A549 (cell line): ENCODE results near the gene MEGF6. TPM values are rescaled to one million over a fixed set of nuclear protein-coding genes. Genes with fewer than 3 reads are reported as not detected.
A peak's percentile ranks its signal among the peaks of the same experiment; 100 is the strongest.

ENCODE experiments used
- ATAC-seq, 2 experiments: fragments of 200-7000 bp in 1 of 2; fragments of >200 bp in 1 of 2; cut with Nextera tagmentation in 1 of 2; cut with Tn5 transposase in 1 of 2; 3 replicates each; pipeline versions ENCODE4 v1.8.0 to v1.9.1; 2018 to 2020; ENCODE audit warnings: mild to moderate bottlenecking in 1 of 2, moderate library complexity in 1 of 2
- CTCF ChIA-PET: fragments of 300-600 bp; sonication (Branson Sonifier 250); formaldehyde crosslinking; extraction: SDS; loops from one replicate; lab custom pipeline; 2021; ENCODE audit warnings: antibody characterized with exemption, inconsistent platforms; lab: Yijun Ruan, JAX
- POLR2A ChIA-PET: fragments of 350-600 bp; formaldehyde crosslinking; extraction: SDS; loops from one replicate; lab custom pipeline; 2021; ENCODE audit warnings: antibody characterized with exemption, inconsistent platforms; lab: Yijun Ruan, JAX
- DNase-seq, 2 experiments: peaks; one replicate each; pipeline versions ENCODE4 v3.0.0 to v3.0.0-alpha.2; 2011 to 2016; ENCODE audit warnings: low read depth in 1 of 2, low spot score in 1 of 2
- FAIRE-seq: peaks from 2 replicates; lab custom pipeline; 2011; peaks lifted over from hg19 to GRCh38; lab: Jason Lieb, UNC
- H3K27ac ChIP-seq, 2 experiments: fragments of >200 bp; sonication (Bioruptor Twin); formaldehyde crosslinking; 3 replicates each; pipeline ENCODE4 v1.5.1; 2016 to 2017
- H3K4me1 ChIP-seq: fragments of >200 bp; sonication (Bioruptor Twin); formaldehyde crosslinking; 3 replicates; pipeline ENCODE4 v1.6.1; 2016
- H3K4me2 ChIP-seq: fragments of >200 bp; sonication (Bioruptor Twin); formaldehyde crosslinking; 3 replicates; pipeline ENCODE4 v1.6.1; 2016
- H3K4me3 ChIP-seq: fragments of >200 bp; sonication (Bioruptor Twin); formaldehyde crosslinking; 3 replicates; pipeline ENCODE4 v1.5.1; 2016
- H3K9me3 ChIP-seq: fragments of >200 bp; sonication (Bioruptor Twin); formaldehyde crosslinking; 3 replicates; pipeline ENCODE4 v1.6.1; 2016
- BCL3 ChIP-seq: fragments of >200 bp; sonication (Bioruptor Twin); formaldehyde crosslinking; IDR thresholded peaks from 3 replicates; pipeline ENCODE4 v1.6.1; 2016
- BHLHE40 ChIP-seq: IDR thresholded peaks from 2 replicates; pipeline ENCODE4 v1.6.1; 2012; ENCODE audit warnings: low read depth, low read length, inconsistent platforms
- CBX2 ChIP-seq: fragments of 200-600 bp; sonication (generic); IDR thresholded peaks from 2 replicates; pipeline ENCODE4 v1.6.1; 2016; ENCODE audit warnings: low read depth, mild to moderate bottlenecking, borderline replicate concordance
- CBX8 ChIP-seq: fragments of 200-600 bp; sonication (generic); IDR thresholded peaks from 2 replicates; pipeline ENCODE4 v1.6.1; 2016
- CEBPB ChIP-seq, 2 experiments: fragments of >200 bp in 1 of 2; sonication (Bioruptor Twin) in 1 of 2; formaldehyde crosslinking in 1 of 2; IDR thresholded peaks; 2 replicates each; pipeline ENCODE4 v1.6.1; 2012 to 2016
- CHD2 ChIP-seq: fragments of 150-350 bp; IDR thresholded peaks from 2 replicates; pipeline ENCODE4 v1.6.1; 2014; ENCODE audit warnings: low read length; ENCODE audit not compliant: partially characterized antibody
- CHD4 ChIP-seq: fragments of 200-600 bp; sonication (generic); IDR thresholded peaks from 2 replicates; pipeline ENCODE4 v1.6.1; 2016; ENCODE audit warnings: antibody characterized with exemption, mild to moderate bottlenecking, borderline replicate concordance
- E2F6 ChIP-seq: IDR thresholded peaks from 2 replicates; pipeline ENCODE4 v1.6.1; 2012; ENCODE audit warnings: low read depth, borderline replicate concordance
- EHF ChIP-seq: fragments of 250-450 bp; sonication (Bioruptor Pico); IDR thresholded peaks from 2 replicates; pipeline ENCODE4 v1.5.0; 2020; ENCODE audit warnings: mild to moderate bottlenecking
- ELK1 ChIP-seq: fragments of 150-350 bp; IDR thresholded peaks from 2 replicates; pipeline ENCODE4 v1.6.1; 2014; ENCODE audit warnings: low read depth, mild to moderate bottlenecking, low read length
- EP300 ChIP-seq, 2 experiments: fragments of >200 bp; sonication (Bioruptor Twin); formaldehyde crosslinking; IDR thresholded peaks; 2 replicates in 1 of 2; 3 replicates in 1 of 2; pipeline ENCODE4 v1.6.1; 2016 to 2017
- FOSB ChIP-seq: fragments of 250-450 bp; sonication (Bioruptor Pico); IDR thresholded peaks from 2 replicates; pipeline ENCODE4 v1.5.0; 2020; ENCODE audit warnings: mild to moderate bottlenecking, moderate library complexity
- FOSL2 ChIP-seq, 2 experiments: fragments of 450-650 bp in 1 of 2; fragments of >200 bp in 1 of 2; sonication (Bioruptor Twin) in 1 of 2; formaldehyde crosslinking; IDR thresholded peaks; 2 replicates each; pipeline versions ENCODE4 v1.5.0 to v1.6.1; 2016 to 2020; ENCODE audit warnings: mild to moderate bottlenecking in 1 of 2, moderate library complexity in 1 of 2
- FOXS1 ChIP-seq: fragments of 250-450 bp; sonication (Bioruptor Pico); IDR thresholded peaks from 2 replicates; pipeline ENCODE4 v1.5.0; 2020; ENCODE audit warnings: mild to moderate bottlenecking, moderate library complexity
- HOXA7 ChIP-seq: fragments of 250-450 bp; sonication (Bioruptor Pico); IDR thresholded peaks from 2 replicates; pipeline ENCODE4 v1.5.0; 2020; ENCODE audit warnings: mild to moderate bottlenecking, moderate library complexity
- HOXB5 ChIP-seq: fragments of 250-450 bp; sonication (Bioruptor Pico); IDR thresholded peaks from 2 replicates; pipeline ENCODE4 v1.5.0; 2020; ENCODE audit warnings: mild to moderate bottlenecking, moderate library complexity
- JUN ChIP-seq, 2 experiments: fragments of >200 bp; sonication (Bioruptor Twin); formaldehyde crosslinking; IDR thresholded peaks; 2 replicates in 1 of 2; 3 replicates in 1 of 2; pipeline ENCODE4 v1.6.1; 2016 to 2017
- JUNB ChIP-seq: fragments of >200 bp; sonication (Bioruptor Twin); formaldehyde crosslinking; IDR thresholded peaks from 2 replicates; pipeline ENCODE4 v1.6.1; 2016
- MAZ ChIP-seq: fragments of 150-350 bp; IDR thresholded peaks from 2 replicates; pipeline ENCODE4 v1.6.1; 2014; ENCODE audit warnings: antibody characterized with exemption, low read depth, low read length, borderline replicate concordance
- NFE2L2 ChIP-seq: fragments of 150-350 bp; conservative IDR thresholded peaks from 2 replicates; pipeline ENCODE4 v1.6.1; 2014; ENCODE audit warnings: low read length
- PBX3 ChIP-seq: IDR thresholded peaks from 2 replicates; pipeline ENCODE4 v1.6.1; 2012
- POLR2AphosphoS2 ChIP-seq: conservative IDR thresholded peaks from 2 replicates; pipeline ENCODE4 v1.6.1; 2012; ENCODE audit warnings: low read length, improper control_type of control experiment, inconsistent platforms
- RARB ChIP-seq: fragments of 250-450 bp; sonication (Bioruptor Pico); IDR thresholded peaks from 2 replicates; pipeline ENCODE4 v1.8.0; 2021; ENCODE audit warnings: mild to moderate bottlenecking, moderate library complexity
- RCOR1 ChIP-seq: fragments of 150-350 bp; IDR thresholded peaks from 2 replicates; pipeline ENCODE4 v1.6.1; 2014; ENCODE audit warnings: antibody characterized with exemption, low read length, low read depth
- SMC3 ChIP-seq: fragments of >200 bp; sonication (Bioruptor Twin); formaldehyde crosslinking; IDR thresholded peaks from 3 replicates; pipeline ENCODE4 v1.6.1; 2018; ENCODE audit warnings: inconsistent platforms
- TP53 ChIP-seq: fragments of 250-450 bp; sonication (Bioruptor Pico); IDR thresholded peaks from 2 replicates; pipeline ENCODE4 v1.5.0; 2021; ENCODE audit warnings: mild to moderate bottlenecking, moderate library complexity
- ZSCAN20 ChIP-seq: fragments of 250-450 bp; sonication (Bioruptor Pico); IDR thresholded peaks from 2 replicates; pipeline ENCODE4 v1.8.0; 2022; ENCODE audit warnings: mild to moderate bottlenecking, moderate library complexity
- WGBS: methylation state at CpG from one replicate; pipeline ENCODE4 v1.1.6; 2017; ENCODE audit errors: missing lambda C conversion rate; 5-methylcytosine and 5-hydroxymethylcytosine counted together
- polyA plus RNA-seq, 4 experiments: library from polyadenylated mRNA; depleted of rRNA in 3 of 4; stranded (reverse); fragments of >200 nt; fragmentation: RNase III in 1 of 4; extraction: RNeasy Plus Mini Kit Qiagen cat#74134 plus additional on column Dnase treatment in 1 of 4; gene quantifications; 2 replicates in 3 of 4; 3 replicates in 1 of 4; pipeline ENCODE4 v1.2.3, GENCODE V29; 2011 to 2017
- TF ChIP-seq, protein P1 (sequence below): fragments of 450-650 bp; IDR thresholded peaks from 2 replicates; pipeline ENCODE4 v1.6.1; 2014; ENCODE audit warnings: antibody characterized with exemption
- TF ChIP-seq, protein P2 (sequence below): IDR thresholded peaks from 2 replicates; pipeline ENCODE4 v1.6.1; 2012

MEGF6 gene
- polyA plus RNA-seq, 2 of the 4 experiments (the other 2 are of a cell fraction) = 0.66 to 13.7 TPM

DNA sequence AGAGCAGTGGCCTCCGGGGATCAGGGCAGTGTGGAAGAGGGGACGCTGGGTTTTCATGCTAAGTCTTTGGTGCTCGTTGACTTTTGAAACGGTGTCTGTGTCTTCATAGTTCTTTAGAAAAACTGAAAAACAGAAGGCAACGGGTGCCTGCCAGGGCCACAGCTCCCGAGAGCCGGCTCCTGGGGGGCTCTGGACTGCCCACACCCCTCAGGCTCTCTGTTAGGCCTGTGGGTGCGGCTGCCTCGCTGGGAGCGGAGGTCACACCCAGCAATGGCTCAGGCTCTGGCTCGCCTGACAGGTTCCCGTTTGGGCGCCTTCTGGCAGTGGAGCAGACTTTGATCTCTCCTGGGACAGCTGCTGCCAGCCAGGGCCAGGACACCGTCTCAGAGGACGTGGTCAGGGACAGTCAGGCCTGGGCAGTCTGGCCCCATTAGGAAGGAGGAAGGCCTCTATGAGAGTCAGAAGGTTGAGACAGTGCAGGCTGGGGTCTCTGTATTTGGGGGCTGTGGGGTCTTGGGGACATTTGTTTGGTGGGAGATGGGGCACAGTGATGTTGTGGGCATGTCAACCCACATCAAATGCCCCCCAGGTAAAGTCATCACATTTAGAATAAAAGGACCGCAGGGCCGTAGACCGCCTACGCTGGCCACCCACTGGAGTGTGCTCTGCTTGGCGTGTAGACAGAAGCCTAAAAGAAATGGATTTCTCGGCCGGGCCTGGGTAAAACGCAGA is 151.2 kb downstream of the MEGF6 start:
- Histone ChIP-seq H3K9me3 (no peaks in the 10 kb centered on the region), H3K4me1 (peaks cover 3% of the 10 kb centered on the region; the same call in 1 of the 3 replicates), H3K27ac (peak overlapping the region in 1 of 2 experiments; percentile 21; a peak in 2 of 6 replicates)
- DNase-seq (no peak), FAIRE-seq (no peak)
- ChIA-PET POLR2A (no interaction called here), CTCF (no interaction called here)
- 84% methylated on average over 12 of the region's 23 CpGs for WGBS
- TF ChIP-seq CHD4 (no peak), HOXB5 (no peak), FOSB (no peak), SMC3 (no peak), POLR2AphosphoS2 (no peak), NFE2L2 (no peak), CHD2 (no peak), ELK1 (no peak), FOXS1 (CRISPR knock-in tag) (no peak), BCL3 (no peak), E2F6 (no peak), EHF (CRISPR knock-in tag) (no peak), JUNB (no peak), CBX2 (no peak), CBX8 (no peak), BHLHE40 (no peak), FOSL2 (IDR thresholded peaks at IDR 0.05) (no peak), FOSL2 (CRISPR knock-in tag; IDR thresholded peaks at IDR 0.05) (no peak)
- TF ChIP-seq, protein P1, sequence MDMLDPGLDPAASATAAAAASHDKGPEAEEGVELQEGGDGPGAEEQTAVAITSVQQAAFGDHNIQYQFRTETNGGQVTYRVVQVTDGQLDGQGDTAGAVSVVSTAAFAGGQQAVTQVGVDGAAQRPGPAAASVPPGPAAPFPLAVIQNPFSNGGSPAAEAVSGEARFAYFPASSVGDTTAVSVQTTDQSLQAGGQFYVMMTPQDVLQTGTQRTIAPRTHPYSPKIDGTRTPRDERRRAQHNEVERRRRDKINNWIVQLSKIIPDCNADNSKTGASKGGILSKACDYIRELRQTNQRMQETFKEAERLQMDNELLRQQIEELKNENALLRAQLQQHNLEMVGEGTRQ = no peak
- TF ChIP-seq, protein P2, sequence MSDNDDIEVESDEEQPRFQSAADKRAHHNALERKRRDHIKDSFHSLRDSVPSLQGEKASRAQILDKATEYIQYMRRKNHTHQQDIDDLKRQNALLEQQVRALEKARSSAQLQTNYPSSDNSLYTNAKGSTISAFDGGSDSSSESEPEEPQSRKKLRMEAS = no peak
- TF ChIP-seq, all 56 proteins: peak for 0
- ATAC-seq = no peak
- no peak overlapping the region for H3K4me3 ChIP-seq
- no peak overlapping the region for H3K4me2 ChIP-seq

DNA sequence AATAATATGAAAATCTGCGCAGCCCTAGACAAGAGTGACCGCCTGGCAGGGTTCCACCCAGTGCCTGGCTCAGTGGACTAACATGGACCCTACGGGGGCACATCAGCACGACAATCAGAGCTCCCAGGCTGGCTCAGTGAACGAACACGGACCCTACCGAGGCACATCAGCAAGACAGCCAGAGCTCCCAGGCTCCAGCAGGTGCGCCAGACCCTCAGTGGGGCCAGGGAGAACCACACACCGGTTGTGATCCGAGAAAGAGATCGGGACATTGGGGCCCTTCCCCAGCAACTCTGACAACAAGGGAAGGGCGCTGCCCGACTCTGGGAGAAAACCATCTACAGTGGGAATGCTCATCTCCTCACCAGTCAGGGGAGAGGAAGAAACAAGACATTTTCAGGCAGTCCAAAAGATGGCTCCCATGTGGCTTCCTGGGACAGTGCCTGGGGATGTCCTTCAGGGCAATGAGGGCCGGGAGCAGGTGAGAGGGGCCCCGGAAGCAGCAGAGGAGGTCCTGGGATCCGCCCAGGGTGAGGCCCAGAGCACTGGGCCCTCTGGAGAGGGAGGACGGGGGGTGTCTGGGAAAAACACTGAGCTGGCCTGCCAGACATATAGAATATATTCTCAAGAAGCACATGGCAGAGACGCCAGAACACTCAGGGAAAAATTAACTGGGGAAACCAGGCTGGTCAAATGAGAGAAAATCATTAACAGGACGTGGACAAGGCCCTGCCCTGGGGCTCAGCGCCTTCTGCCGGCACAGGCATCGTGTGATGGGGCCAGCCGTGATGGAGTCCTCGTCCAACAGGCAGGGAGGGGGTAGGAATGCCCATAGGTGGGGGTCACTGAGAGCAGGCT is 152.0 kb downstream of the MEGF6 start:
- POLR2A ChIA-PET = no interaction called here
- DNase-seq (no peak), FAIRE-seq (no peak), ATAC-seq (no peak)
- Histone ChIP-seq H3K4me1 (peaks cover 3% of the 10 kb centered on the region; the same call in 1 of the 3 replicates), H3K9me3 (no peaks in the 10 kb centered on the region), H3K27ac (no peak overlapping the region; a peak in 1 of 6 replicates), H3K4me2 (no peak overlapping the region), H3K4me3 (no peak overlapping the region)
- no peak for TF ChIP-seq TP53 (CRISPR knock-in tag)
- no peak for TF ChIP-seq CBX8
- TF ChIP-seq RARB (CRISPR knock-in tag) = no peak
- TF ChIP-seq, protein P1 = no peak
- no peak for TF ChIP-seq JUN (IDR thresholded peaks at IDR 0.05)
- TF ChIP-seq EP300 (IDR thresholded peaks at IDR 0.05) = no peak
- no peak for TF ChIP-seq HOXA7
- no peak for TF ChIP-seq PBX3
- no peak for TF ChIP-seq CEBPB (IDR thresholded peaks at IDR 0.05)
- no peak for TF ChIP-seq MAZ
- TF ChIP-seq RCOR1 = no peak
- TF ChIP-seq ZSCAN20 (CRISPR knock-in tag) = no peak
- CTCF ChIA-PET = interaction anchor here (1.0 to 1.4 kb wide), 3 partner anchors 13 to 161 kb away, joined by 3 to 5 read pairs (median 3); no protein-coding TSS in a partner anchor
- WGBS = 85% methylated on average over 21 of the region's 24 CpGs
